CD14-positive monocyte (primary cell): ENCODE results near the gene SLC12A8. TPM values are rescaled to one million over a fixed set of nuclear protein-coding genes. Genes with fewer than 3 reads are reported as not detected.

Experiments
- DNase-seq, 3 donors: peaks; one replicate each; pipeline ENCODE4 v3.0.0-alpha.2; 2011 to 2022
- H2AFZ ChIP-seq: 2 replicates; pipeline ENCODE4 v1.6.0; 2012; ENCODE audit warnings: mild to moderate bottlenecking, low read depth, low read length, inconsistent platforms; ENCODE audit not compliant: insufficient read depth, poor library complexity, severe bottlenecking
- H3K27ac ChIP-seq, 2 donors: 1 replicate in 1 of 2; 2 replicates in 1 of 2; pipeline ENCODE4 v1.5.1; 2012 to 2013; ENCODE audit warnings: low read length in 2 of 2, control low read depth in 1 of 2, inconsistent platforms in 1 of 2, low read depth in 1 of 2, mild to moderate bottlenecking in 1 of 2
- H3K27me3 ChIP-seq, 2 donors: one replicate each; pipeline versions ENCODE4 v1.6.0 to v1.6.1; 2011 to 2013; ENCODE audit warnings: low read length in 2 of 2; ENCODE audit not compliant: control insufficient read depth in 2 of 2, insufficient read depth in 2 of 2
- H3K36me3 ChIP-seq, 2 donors: replicated peaks in 1 of 2; 1 replicate in 1 of 2; 2 replicates in 1 of 2; pipeline versions ENCODE4 v1.5.1 to v1.6.1; 2012 to 2013; ENCODE audit warnings: low read length in 2 of 2, control low read depth in 1 of 2, inconsistent platforms in 1 of 2, mild to moderate bottlenecking in 1 of 2; ENCODE audit not compliant: insufficient read depth in 2 of 2, control insufficient read depth in 1 of 2
- H3K4me1 ChIP-seq, 2 donors: 1 replicate in 1 of 2; 2 replicates in 1 of 2; pipeline versions ENCODE4 v1.5.1 to v1.6.1; 2012 to 2013; ENCODE audit warnings: low read length in 2 of 2, control low read depth in 1 of 2, inconsistent platforms in 1 of 2, mild to moderate bottlenecking in 1 of 2, moderate library complexity in 1 of 2; ENCODE audit not compliant: insufficient read depth in 2 of 2, control insufficient read depth in 1 of 2
- H3K4me2 ChIP-seq: replicated peaks from 2 replicates; pipeline ENCODE3; 2012; ENCODE audit warnings: low read length, moderate library complexity, mild to moderate bottlenecking; ENCODE audit not compliant: poor library complexity, severe bottlenecking; ENCODE audit errors: extremely low read depth
- H3K4me3 ChIP-seq, 3 experiments: fragments of 200-600 bp in 1 of 3; sonication (generic) in 1 of 3; replicated peaks in 1 of 3; 1 replicate in 2 of 3; 2 replicates in 1 of 3; pipeline ENCODE4 v1.5.1; 2011 to 2013; ENCODE audit warnings: low read length in 3 of 3, mild to moderate bottlenecking in 3 of 3, control low read depth in 2 of 3, low read depth in 2 of 3, inconsistent platforms in 1 of 3, moderate library complexity in 1 of 3
- H3K79me2 ChIP-seq: 2 replicates; pipeline ENCODE4 v1.6.0; 2012; ENCODE audit warnings: mild to moderate bottlenecking, control low read depth, inconsistent platforms, low read length, moderate library complexity; ENCODE audit not compliant: insufficient read depth
- H3K9ac ChIP-seq: 2 replicates; pipeline ENCODE4 v1.6.0; 2017; ENCODE audit warnings: low read length, mild to moderate bottlenecking; ENCODE audit not compliant: insufficient read depth, poor library complexity, severe bottlenecking
- H3K9me3 ChIP-seq, 2 donors: replicated peaks in 1 of 2; 1 replicate in 1 of 2; 2 replicates in 1 of 2; pipeline versions ENCODE4 v1.5.1 to v1.6.1; 2012 to 2013; ENCODE audit warnings: low read length in 2 of 2, control low read depth in 1 of 2; ENCODE audit not compliant: control insufficient read depth in 1 of 2, insufficient read depth in 1 of 2
- H4K20me1 ChIP-seq: 2 replicates; pipeline ENCODE4 v1.6.0; 2012; ENCODE audit warnings: mild to moderate bottlenecking, low read length, control low read depth, moderate library complexity; ENCODE audit not compliant: insufficient read depth
- H3K27ac Mint-ChIP-seq, 7 donors: one replicate each; pipeline ENCODE4 v1.8.0; 2020; ENCODE audit warnings: mild to moderate bottlenecking in 7 of 7, mixed read lengths in 7 of 7, moderate library complexity in 6 of 7, inconsistent platforms in 2 of 7
- H3K27me3 Mint-ChIP-seq, 3 donors: one replicate each; pipeline ENCODE4 v1.8.0; 2021 to 2022; ENCODE audit warnings: low read depth in 3 of 3, mild to moderate bottlenecking in 3 of 3, mixed read lengths in 3 of 3, moderate library complexity in 3 of 3, inconsistent platforms in 1 of 3
- H3K36me3 Mint-ChIP-seq, 2 donors: one replicate each; pipeline ENCODE4 v1.8.0; 2020; ENCODE audit warnings: mixed read lengths in 2 of 2, inconsistent platforms in 1 of 2, mild to moderate bottlenecking in 1 of 2
- H3K4me1 Mint-ChIP-seq: one replicate; pipeline ENCODE4 v1.8.0; 2020; ENCODE audit warnings: mild to moderate bottlenecking, mixed read lengths
- H3K4me3 Mint-ChIP-seq, 2 donors: one replicate each; pipeline ENCODE4 v1.8.0; 2020; ENCODE audit warnings: mild to moderate bottlenecking in 2 of 2, mixed read lengths in 2 of 2, moderate library complexity in 1 of 2
- H3K9me3 Mint-ChIP-seq, 7 donors: one replicate each; pipeline ENCODE4 v1.8.0; 2020 to 2022; ENCODE audit warnings: mixed read lengths in 7 of 7, mild to moderate bottlenecking in 6 of 7, moderate library complexity in 6 of 7, inconsistent platforms in 2 of 7
- WGBS: methylation state at CpG from one replicate; pipeline ENCODE4 v1.1.5; 2013; ENCODE audit warnings: missing lambda C conversion rate; ENCODE audit not compliant: insufficient coverage; 5-methylcytosine and 5-hydroxymethylcytosine counted together
- intact Hi-C, 2 donors: fragments of 100-400 bp; cut with micrococcal nuclease; formaldehyde crosslinking; loops; one replicate each; pipeline versions ENCODE4 v1.15.0 to v1.15.1; 2023
- polyA plus RNA-seq, 3 donors: library from polyadenylated mRNA; depleted of rRNA in 1 of 3; unstranded in 2 of 3; stranded (reverse) in 1 of 3; fragments of 300-500 nt in 2 of 3; fragments of >200 nt in 1 of 3; fragmentation: Illumina TruSeq in 2 of 3; gene quantifications; 1 replicate in 2 of 3; 2 replicates in 1 of 3; pipeline ENCODE4 v1.2.3, GENCODE V29; 2012 to 2021
- TF ChIP-seq, protein P1 (sequence below): fragments of 200-600 bp; IDR thresholded peaks from one replicate; pipeline ENCODE4 v1.8.0; 2022; ENCODE audit warnings: antibody characterized with exemption, mild to moderate bottlenecking

Gene SLC12A8
- polyA plus RNA-seq, 3 donors = 0.23 to 0.46 (median 0.35) TPM

DNA sequence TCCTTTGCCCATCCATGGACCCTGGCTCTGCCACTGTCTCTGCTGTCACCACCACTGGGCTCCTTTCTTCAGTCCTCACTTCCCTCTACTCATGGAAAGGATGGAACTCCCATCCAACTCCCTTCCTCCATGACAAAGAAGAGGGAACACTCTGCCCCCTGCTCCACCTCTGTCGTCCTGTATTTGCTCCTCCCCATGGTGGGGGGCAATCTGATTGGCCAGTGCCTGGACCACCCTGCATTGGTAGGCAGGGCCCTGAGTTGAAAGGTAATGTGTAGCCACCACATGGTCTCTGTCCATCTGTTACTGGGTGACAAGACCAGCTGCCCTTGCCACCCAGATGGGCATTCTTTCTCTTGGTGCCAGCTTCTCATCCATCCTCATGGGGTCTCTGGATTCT is 136.1 kb downstream of the SLC12A8 start:
- H3K4me3 ChIP-seq = no peak overlapping the region
- H3K36me3 ChIP-seq = no peaks in the 10 kb centered on the region
- DNase-seq = no peak
- no peak overlapping the region for H3K27ac ChIP-seq
- Mint-ChIP-seq H3K9me3 (peaks cover 0 to 3% (median 0%) of the 10 kb centered on the region in 7 donors), H3K4me3 (no peak overlapping the region), H3K27ac (peak overlapping the region in 1 of 7 donors; percentile 50), H3K27me3 (peaks cover 2 to 6% (median 5%) of the 10 kb centered on the region in 3 donors), H3K4me1 (peaks cover 18% of the 10 kb centered on the region), H3K36me3 (no peaks in the 10 kb centered on the region)
- no peak overlapping the region for H3K4me2 ChIP-seq
- H3K79me2 ChIP-seq = no peaks in the 10 kb centered on the region
- no peak overlapping the region for H3K9ac ChIP-seq
- intact Hi-C loops = no loop called here
- no peak overlapping the region for H2AFZ ChIP-seq
- no peaks in the 10 kb centered on the region for H3K27me3 ChIP-seq
- no peaks in the 10 kb centered on the region for H3K9me3 ChIP-seq
- no CpG with 5 or more reads among the region's 1 CpG for WGBS
- peaks cover 7 to 16% of the 10 kb centered on the region in 2 donors for H3K4me1 ChIP-seq
- TF ChIP-seq, protein P1, sequence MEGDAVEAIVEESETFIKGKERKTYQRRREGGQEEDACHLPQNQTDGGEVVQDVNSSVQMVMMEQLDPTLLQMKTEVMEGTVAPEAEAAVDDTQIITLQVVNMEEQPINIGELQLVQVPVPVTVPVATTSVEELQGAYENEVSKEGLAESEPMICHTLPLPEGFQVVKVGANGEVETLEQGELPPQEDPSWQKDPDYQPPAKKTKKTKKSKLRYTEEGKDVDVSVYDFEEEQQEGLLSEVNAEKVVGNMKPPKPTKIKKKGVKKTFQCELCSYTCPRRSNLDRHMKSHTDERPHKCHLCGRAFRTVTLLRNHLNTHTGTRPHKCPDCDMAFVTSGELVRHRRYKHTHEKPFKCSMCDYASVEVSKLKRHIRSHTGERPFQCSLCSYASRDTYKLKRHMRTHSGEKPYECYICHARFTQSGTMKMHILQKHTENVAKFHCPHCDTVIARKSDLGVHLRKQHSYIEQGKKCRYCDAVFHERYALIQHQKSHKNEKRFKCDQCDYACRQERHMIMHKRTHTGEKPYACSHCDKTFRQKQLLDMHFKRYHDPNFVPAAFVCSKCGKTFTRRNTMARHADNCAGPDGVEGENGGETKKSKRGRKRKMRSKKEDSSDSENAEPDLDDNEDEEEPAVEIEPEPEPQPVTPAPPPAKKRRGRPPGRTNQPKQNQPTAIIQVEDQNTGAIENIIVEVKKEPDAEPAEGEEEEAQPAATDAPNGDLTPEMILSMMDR = no peak
- no peaks in the 10 kb centered on the region for H4K20me1 ChIP-seq

DNA sequence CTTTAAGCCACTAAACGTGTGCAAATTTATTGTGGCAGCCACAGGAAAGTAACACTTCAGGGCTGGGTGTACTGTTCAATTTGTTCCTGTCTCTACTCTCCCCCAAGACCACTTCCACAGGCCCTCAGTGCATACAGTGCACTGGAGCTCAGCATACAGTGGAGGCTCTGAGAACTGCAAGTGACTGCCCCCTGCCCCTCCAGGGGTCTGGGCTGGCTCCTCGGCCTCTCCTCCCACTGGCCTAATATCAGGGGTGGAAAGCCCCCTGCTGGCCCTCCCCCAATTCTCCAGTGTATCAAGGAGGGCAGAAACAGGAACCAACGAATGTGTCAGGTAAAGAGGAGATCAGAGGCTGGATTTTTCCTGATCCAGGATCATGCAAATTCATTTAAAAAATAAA is 136.8 kb downstream of the SLC12A8 start:
- TF ChIP-seq, protein P1 = no peak
- 40% methylated on average over 1 of the region's 3 CpGs for WGBS
- intact Hi-C loops = no loop called here
- H3K4me2 ChIP-seq = no peak overlapping the region
- Mint-ChIP-seq H3K4me3 (no peak overlapping the region), H3K36me3 (no peaks in the 10 kb centered on the region), H3K27ac (no peak overlapping the region), H3K27me3 (peaks cover 2 to 5% (median 4%) of the 10 kb centered on the region in 3 donors), H3K4me1 (peaks cover 18% of the 10 kb centered on the region), H3K9me3 (peaks cover 0 to 3% (median 0%) of the 10 kb centered on the region in 7 donors)
- H3K27ac ChIP-seq = no peak overlapping the region
- no peaks in the 10 kb centered on the region for H3K36me3 ChIP-seq
- no peak overlapping the region for H2AFZ ChIP-seq
- no peak overlapping the region for H3K4me3 ChIP-seq
- no peaks in the 10 kb centered on the region for H3K27me3 ChIP-seq
- H3K9ac ChIP-seq = no peak overlapping the region
- no peak for DNase-seq
- no peaks in the 10 kb centered on the region for H3K9me3 ChIP-seq
- H3K79me2 ChIP-seq = no peaks in the 10 kb centered on the region
- H4K20me1 ChIP-seq = no peaks in the 10 kb centered on the region
- H3K4me1 ChIP-seq = peaks cover 7 to 16% of the 10 kb centered on the region in 2 donors
